HT-29 (cell line): Measurements from ENCODE around the gene HDLBP. TPM values are rescaled to one million over a fixed set of nuclear protein-coding genes. Genes with fewer than 3 reads are reported as not detected.

ENCODE experiments used
- DNase-seq: peaks from one replicate; pipeline ENCODE4 v3.0.0-alpha.2; 2015; ENCODE audit warnings: low spot score
- total RNA-seq: library from RNA; depleted of rRNA; stranded (reverse); fragments of >200 nt; shearing (Covaris generic); gene quantifications from 2 replicates; pipeline ENCODE4 v1.2.3, GENCODE V29; 2014; rRNA removed

Gene HDLBP
- 461 and 493 TPM in 2 replicates for total RNA-seq

GRCh38 chr2:241315093-241315878, at the start of gene HDLBP:
TSS of gene HDLBP (minus strand) at chr2:241315672. CDS start at chr2:241266869, 48,803 bp downstream.
- DNase-seq, result peak; percentile 99

- DNase-seq, result no peak
Observed at GRCh38 chr2:241364781-241365180, 49.3 kb upstream of the HDLBP start.

- DNase-seq, result no peak
Observed at GRCh38 chr2:241363426-241363825, 48.0 kb upstream of the HDLBP start.

- DNase-seq, result peak; percentile 28
Observed at GRCh38 chr2:241359481-241360045, 44.1 kb upstream of the HDLBP start.

- no peak for DNase-seq
Observed at GRCh38 chr2:241358470-241358869, 43.0 kb upstream of the HDLBP start.

- peak; percentile 18 for DNase-seq
Observed at GRCh38 chr2:241357531-241357930, 42.1 kb upstream of the HDLBP start.

GRCh38 chr2:241356871-241357260, 41.4 kb upstream of the HDLBP start:
- DNase-seq, result peak; percentile 48

GRCh38 chr2:241355983-241356870, 40.8 kb upstream of the HDLBP start, which contains the start of gene FARP2:
TSS of gene FARP2 (plus strand) at chr2:241356285. CDS start at chr2:241373108, 16,823 bp downstream.
- DNase-seq, result peak; percentile 98

GRCh38 chr2:241354668-241355658, 39.5 kb upstream of the HDLBP start:
- peak; percentile 89 for DNase-seq

- peak; percentile 40 for DNase-seq
Observed at GRCh38 chr2:241352227-241352626, 36.8 kb upstream of the HDLBP start.

- DNase-seq, result peak; percentile 67
Observed at GRCh38 chr2:241351640-241352031, 36.2 kb upstream of the HDLBP start.

- peak; percentile 57 for DNase-seq
Observed at GRCh38 chr2:241350878-241351639, 35.6 kb upstream of the HDLBP start.

GRCh38 chr2:241350530-241350877, 35.0 kb upstream of the HDLBP start:
- DNase-seq, result no peak

- DNase-seq, result no peak
Observed at GRCh38 chr2:241349941-241350340, 34.5 kb upstream of the HDLBP start.

GRCh38 chr2:241344925-241345651, 29.6 kb upstream of the HDLBP start:
- DNase-seq, result no peak

GRCh38 chr2:241340631-241341163, 25.2 kb upstream of the HDLBP start:
- no peak for DNase-seq

- no peak for DNase-seq
Observed at GRCh38 chr2:241339839-241340630, 24.6 kb upstream of the HDLBP start.

GRCh38 chr2:241334813-241335212, 19.3 kb upstream of the HDLBP start:
- no peak for DNase-seq
